Activated naive CD8-positive, alpha-beta T cell treated with anti-CD3 and anti-CD28 coated beads, Interleukin-2, amount 50 U/mL, for 24 hours (primary cell): ENCODE measurements around the gene RAP1A.
"Not testable (repeated sequence)": the region's sequence is repeated elsewhere in the genome, so short reads cannot be mapped to it uniquely, and the experiment has no call there.

Source experiments
- ATAC-seq: fragments of 150-1000 bp; cut with Tn5 transposase; one replicate; pipeline ENCODE4 v1.10.0; 2021
- DNase-seq: peaks from one replicate; pipeline ENCODE4 v3.0.0; 2021
- H3K27ac Mint-ChIP-seq: one replicate; pipeline ENCODE4 v1.8.0; 2021; ENCODE audit warnings: mild to moderate bottlenecking, mixed read lengths
- H3K27me3 Mint-ChIP-seq: one replicate; pipeline ENCODE4 v1.8.0; 2021; ENCODE audit warnings: mixed read lengths
- H3K36me3 Mint-ChIP-seq: one replicate; pipeline ENCODE4 v1.8.0; 2021; ENCODE audit warnings: low read depth, mixed read lengths
- H3K4me1 Mint-ChIP-seq: one replicate; pipeline ENCODE4 v1.8.0; 2021; ENCODE audit warnings: mixed read lengths
- H3K4me3 Mint-ChIP-seq: one replicate; pipeline ENCODE4 v1.8.0; 2021; ENCODE audit warnings: mild to moderate bottlenecking, moderate library complexity, mixed read lengths
- H3K9me3 Mint-ChIP-seq: one replicate; pipeline ENCODE4 v1.8.0; 2021; ENCODE audit warnings: mixed read lengths

The RAP1A gene

GRCh38 chr1:111685293-111686153, 65.9 kb downstream of the RAP1A start:
- not testable (repeated sequence) for H3K4me3 Mint-ChIP-seq, ATAC-seq, H3K27me3 Mint-ChIP-seq, DNase-seq, H3K27ac Mint-ChIP-seq
- H3K9me3 Mint-ChIP-seq, result peaks cover 42% of the 10 kb centered on the region
- H3K36me3 Mint-ChIP-seq, result peaks cover 62% of the 10 kb centered on the region
- peaks cover 66% of the 10 kb centered on the region for H3K4me1 Mint-ChIP-seq

DNA sequence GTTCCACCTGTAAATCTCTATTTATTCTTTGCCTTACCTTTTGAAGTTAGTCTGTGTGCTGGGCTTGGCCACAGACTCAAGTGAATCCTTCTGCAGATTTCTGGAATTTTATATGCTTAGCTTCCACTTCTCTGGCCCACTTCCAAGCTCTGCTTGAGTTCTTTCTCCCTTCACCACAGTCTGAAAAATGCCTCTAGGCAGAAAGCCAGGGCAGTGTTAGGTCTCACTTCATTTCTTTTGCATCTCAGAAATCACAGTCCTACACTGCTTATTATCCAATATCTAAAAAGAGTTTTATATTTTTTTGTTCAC, 70.7 kb downstream of the RAP1A start:
- no peak for ATAC-seq
- Mint-ChIP-seq H3K27ac (peak overlapping the region; percentile 2), H3K4me3 (no peak overlapping the region), H3K27me3 (no peaks in the 10 kb centered on the region), H3K9me3 (peaks cover 6% of the 10 kb centered on the region), H3K4me1 (peaks cover 54% of the 10 kb centered on the region), H3K36me3 (peaks cover 56% of the 10 kb centered on the region)
- no peak for DNase-seq

DNA sequence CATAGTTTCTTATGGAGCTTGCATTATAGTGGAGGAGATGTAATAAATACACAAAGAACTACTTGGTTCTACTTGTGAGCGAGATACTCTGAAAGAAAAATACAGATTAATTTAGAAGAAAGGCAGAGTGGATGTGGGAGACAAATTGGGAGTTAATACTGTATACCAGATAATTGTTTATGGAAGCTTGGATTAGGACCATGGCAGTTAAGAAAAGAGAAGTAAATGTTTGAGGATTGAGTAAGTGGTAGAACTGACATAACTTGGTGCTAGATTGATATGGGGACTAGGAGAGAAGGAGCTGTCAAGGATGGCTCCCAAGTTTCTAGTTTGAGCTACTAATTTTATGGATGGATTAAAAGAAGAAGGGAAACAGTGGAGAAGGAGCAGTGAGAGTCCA, 72.3 kb downstream of the RAP1A start:
- Mint-ChIP-seq H3K36me3 (peaks cover 61% of the 10 kb centered on the region), H3K4me1 (peaks cover 60% of the 10 kb centered on the region), H3K27me3 (no peaks in the 10 kb centered on the region), H3K27ac (peak overlapping the region; percentile 9), H3K4me3 (no peak overlapping the region), H3K9me3 (no peaks in the 10 kb centered on the region)
- ATAC-seq, result no peak
- no peak for DNase-seq

GRCh38 chr1:111695801-111696200, 76.2 kb downstream of the RAP1A start:
- no peak overlapping the region for H3K4me3 Mint-ChIP-seq
- no peaks in the 10 kb centered on the region for H3K27me3 Mint-ChIP-seq
- no peak for ATAC-seq
- DNase-seq, result no peak
- H3K36me3 Mint-ChIP-seq, result peaks cover 69% of the 10 kb centered on the region
- H3K4me1 Mint-ChIP-seq, result peaks cover 53% of the 10 kb centered on the region
- H3K27ac Mint-ChIP-seq, result peak overlapping the region; percentile 30
- H3K9me3 Mint-ChIP-seq, result no peaks in the 10 kb centered on the region

- H3K27me3 Mint-ChIP-seq, result no peaks in the 10 kb centered on the region
- peaks cover 70% of the 10 kb centered on the region for H3K36me3 Mint-ChIP-seq
- no peak for DNase-seq
- peak overlapping the region; percentile 21 for H3K27ac Mint-ChIP-seq
- H3K4me1 Mint-ChIP-seq, result peaks cover 53% of the 10 kb centered on the region
- H3K4me3 Mint-ChIP-seq, result no peak overlapping the region
- no peak for ATAC-seq
- no peaks in the 10 kb centered on the region for H3K9me3 Mint-ChIP-seq
Measured at GRCh38 chr1:111696330-111696729, 76.7 kb downstream of the RAP1A start.

DNA sequence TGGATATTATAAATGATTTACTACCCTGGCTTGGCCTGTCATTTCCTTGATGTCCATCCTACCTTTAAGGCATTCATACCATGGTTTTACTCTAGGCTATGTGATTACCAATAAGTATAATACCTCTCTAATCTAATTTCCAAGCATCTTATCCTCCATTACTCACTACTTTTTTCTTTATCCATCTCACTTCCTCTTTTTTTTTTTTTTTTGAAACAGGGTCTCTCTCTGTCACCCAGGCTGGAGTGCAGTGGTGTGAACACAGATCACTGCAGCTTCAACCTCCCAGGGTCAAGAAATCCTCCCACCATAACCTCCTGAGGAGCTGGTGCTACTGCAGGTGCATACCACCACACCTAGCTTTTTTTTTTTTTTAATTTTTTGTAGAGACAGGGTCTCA, 79.7 kb downstream of the RAP1A start:
- no peaks in the 10 kb centered on the region for H3K9me3 Mint-ChIP-seq
- H3K4me3 Mint-ChIP-seq, result no peak overlapping the region
- peaks cover 61% of the 10 kb centered on the region for H3K36me3 Mint-ChIP-seq
- H3K4me1 Mint-ChIP-seq, result peaks cover 46% of the 10 kb centered on the region
- no peaks in the 10 kb centered on the region for H3K27me3 Mint-ChIP-seq
- DNase-seq, result no peak
- peak overlapping the region; percentile 47 for H3K27ac Mint-ChIP-seq
- no peak for ATAC-seq

DNA sequence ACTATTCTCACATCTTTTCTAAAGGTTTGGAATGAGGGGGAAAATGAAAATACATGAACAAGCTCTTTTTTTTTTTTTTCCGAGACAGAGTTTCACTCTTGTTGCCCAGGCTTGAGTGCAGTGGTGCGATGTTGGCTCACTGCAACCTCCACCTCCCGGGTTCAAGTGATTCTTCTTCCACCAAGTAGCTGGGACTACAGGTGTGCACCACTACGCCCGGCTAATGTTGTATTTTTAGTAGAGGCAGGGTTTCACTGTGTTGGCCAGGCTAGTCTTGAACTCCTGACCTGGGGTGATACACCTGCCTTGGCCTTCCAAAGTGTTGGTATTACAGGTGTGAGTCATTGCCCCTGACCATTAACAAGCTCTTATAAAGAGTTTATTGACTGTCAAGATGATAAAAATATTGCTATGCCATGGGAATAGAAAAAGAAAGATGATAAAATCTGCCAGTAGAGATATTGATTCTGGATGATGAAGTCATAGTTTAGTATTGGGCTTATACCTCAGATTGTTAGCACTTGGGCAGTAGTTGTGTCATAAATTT, 83.0 kb downstream of the RAP1A start:
- Mint-ChIP-seq H3K36me3 (peaks cover 53% of the 10 kb centered on the region), H3K9me3 (no peaks in the 10 kb centered on the region), H3K4me3 (no peak overlapping the region), H3K27ac (peak overlapping the region; percentile 57), H3K27me3 (no peaks in the 10 kb centered on the region), H3K4me1 (peaks cover 27% of the 10 kb centered on the region)
- no peak for DNase-seq
- ATAC-seq, result no peak

DNA sequence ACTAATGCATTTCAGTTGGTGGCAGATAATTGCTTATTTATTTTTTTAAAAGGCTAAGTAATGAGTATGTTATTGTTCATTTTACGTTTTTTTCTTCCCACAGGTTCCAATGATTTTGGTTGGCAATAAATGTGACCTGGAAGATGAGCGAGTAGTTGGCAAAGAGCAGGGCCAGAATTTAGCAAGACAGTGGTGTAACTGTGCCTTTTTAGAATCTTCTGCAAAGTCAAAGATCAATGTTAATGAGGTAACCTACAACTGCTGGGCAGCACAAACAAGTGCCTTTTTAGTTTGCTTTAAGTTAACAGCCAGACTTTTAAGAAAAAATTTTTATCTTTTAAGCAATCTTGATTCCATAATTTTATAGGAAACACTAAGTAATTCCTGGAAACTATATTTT, 84.7 kb downstream of the RAP1A start:
- H3K36me3 Mint-ChIP-seq, result peaks cover 59% of the 10 kb centered on the region
- no peak for ATAC-seq
- DNase-seq, result no peak
- no peak overlapping the region for H3K27ac Mint-ChIP-seq
- H3K27me3 Mint-ChIP-seq, result no peaks in the 10 kb centered on the region
- no peaks in the 10 kb centered on the region for H3K9me3 Mint-ChIP-seq
- H3K4me3 Mint-ChIP-seq, result no peak overlapping the region
- H3K4me1 Mint-ChIP-seq, result peaks cover 30% of the 10 kb centered on the region

- no peak overlapping the region for H3K4me3 Mint-ChIP-seq
- H3K4me1 Mint-ChIP-seq, result peaks cover 32% of the 10 kb centered on the region
- H3K36me3 Mint-ChIP-seq, result peaks cover 60% of the 10 kb centered on the region
- ATAC-seq (peak; percentile 52), DNase-seq (no peak)
- H3K27me3 Mint-ChIP-seq, result no peaks in the 10 kb centered on the region
- H3K27ac Mint-ChIP-seq, result no peak overlapping the region
- no peaks in the 10 kb centered on the region for H3K9me3 Mint-ChIP-seq
Measured at GRCh38 chr1:111704776-111705175, 85.2 kb downstream of the RAP1A start.

GRCh38 chr1:111705841-111706240, 86.3 kb downstream of the RAP1A start:
- H3K36me3 Mint-ChIP-seq, result peaks cover 51% of the 10 kb centered on the region
- no peaks in the 10 kb centered on the region for H3K9me3 Mint-ChIP-seq
- H3K4me3 Mint-ChIP-seq, result no peak overlapping the region
- DNase-seq (no peak), ATAC-seq (no peak)
- H3K27me3 Mint-ChIP-seq, result no peaks in the 10 kb centered on the region
- H3K27ac Mint-ChIP-seq, result peak overlapping the region; percentile 12
- H3K4me1 Mint-ChIP-seq, result peaks cover 30% of the 10 kb centered on the region

- peaks cover 31% of the 10 kb centered on the region for H3K4me1 Mint-ChIP-seq
- H3K27me3 Mint-ChIP-seq, result no peaks in the 10 kb centered on the region
- H3K4me3 Mint-ChIP-seq, result no peak overlapping the region
- DNase-seq (no peak), ATAC-seq (no peak)
- peak overlapping the region; percentile 13 for H3K27ac Mint-ChIP-seq
- H3K36me3 Mint-ChIP-seq, result peaks cover 53% of the 10 kb centered on the region
- no peaks in the 10 kb centered on the region for H3K9me3 Mint-ChIP-seq
Measured at GRCh38 chr1:111706921-111707320, 87.3 kb downstream of the RAP1A start.

- Mint-ChIP-seq H3K4me3 (no peak overlapping the region), H3K9me3 (no peaks in the 10 kb centered on the region), H3K36me3 (peaks cover 51% of the 10 kb centered on the region), H3K27ac (peak overlapping the region; percentile 34), H3K27me3 (no peaks in the 10 kb centered on the region), H3K4me1 (peaks cover 24% of the 10 kb centered on the region)
- DNase-seq (no peak), ATAC-seq (no peak)
Measured at GRCh38 chr1:111707906-111708305, 88.3 kb downstream of the RAP1A start.

DNA sequence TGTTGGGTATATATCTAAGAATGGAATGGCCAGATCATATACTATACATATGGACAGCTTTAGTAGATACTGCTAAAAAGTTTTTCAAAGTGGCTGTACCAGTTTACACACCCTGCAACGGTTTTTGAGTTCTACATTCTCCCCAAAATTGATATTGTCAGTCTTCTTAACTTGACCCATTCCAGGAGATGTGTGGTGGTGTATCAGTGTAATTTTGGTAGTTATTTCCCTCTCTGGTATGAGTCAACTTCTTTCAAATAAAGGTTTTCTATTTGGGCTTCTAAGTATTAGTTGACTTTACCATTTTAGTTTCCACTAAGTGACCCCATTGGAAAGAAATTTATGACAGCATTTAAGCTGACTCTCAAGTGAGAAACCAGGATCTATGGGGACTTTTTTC, 90.4 kb downstream of the RAP1A start:
- DNase-seq, result no peak
- no peaks in the 10 kb centered on the region for H3K9me3 Mint-ChIP-seq
- H3K4me3 Mint-ChIP-seq, result no peak overlapping the region
- no peaks in the 10 kb centered on the region for H3K27me3 Mint-ChIP-seq
- peaks cover 42% of the 10 kb centered on the region for H3K36me3 Mint-ChIP-seq
- H3K27ac Mint-ChIP-seq, result peak overlapping the region; percentile 65
- ATAC-seq, result peak; percentile 82
- peaks cover 29% of the 10 kb centered on the region for H3K4me1 Mint-ChIP-seq

- Mint-ChIP-seq H3K27ac (no peak overlapping the region), H3K9me3 (no peaks in the 10 kb centered on the region), H3K4me3 (no peak overlapping the region), H3K36me3 (peaks cover 17% of the 10 kb centered on the region), H3K4me1 (peaks cover 15% of the 10 kb centered on the region), H3K27me3 (no peaks in the 10 kb centered on the region)
- DNase-seq (no peak), ATAC-seq (no peak)
Measured at GRCh38 chr1:111716333-111716732, 96.7 kb downstream of the RAP1A start.

DNA sequence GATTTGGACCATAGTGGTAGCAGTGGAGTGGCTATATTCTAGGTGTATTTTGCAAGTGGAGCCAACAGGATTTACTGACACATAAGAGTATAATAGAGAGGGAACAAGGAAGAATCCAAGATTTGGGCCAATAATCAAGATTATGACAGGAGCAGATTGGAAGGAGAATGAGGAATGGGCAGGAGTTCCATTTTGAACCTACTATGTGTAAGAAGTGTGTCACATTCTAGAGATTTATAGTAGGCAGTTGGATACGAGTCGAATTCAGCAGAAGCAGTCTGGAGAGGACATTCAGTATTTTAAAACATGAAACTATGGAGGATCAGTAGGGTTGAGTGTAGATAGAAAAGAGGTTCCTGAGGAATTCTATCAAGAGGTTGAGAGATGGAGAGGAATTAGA, 97.9 kb downstream of the RAP1A start:
- DNase-seq (no peak), ATAC-seq (no peak)
- Mint-ChIP-seq H3K27ac (no peak overlapping the region), H3K4me1 (peaks cover 13% of the 10 kb centered on the region), H3K4me3 (no peak overlapping the region), H3K9me3 (no peaks in the 10 kb centered on the region), H3K27me3 (no peaks in the 10 kb centered on the region), H3K36me3 (peaks cover 13% of the 10 kb centered on the region)
